Nucleus accumbens (tissue), 56 donors: ENCODE measurements around the gene LY86.

Source experiments
- DNase-seq, 56 donors: peaks; one replicate each; lab custom pipeline; 2025; lab: John Stamatoyannopoulos, UW

The LY86 gene

GRCh38 chr6:6616656-6617055 is 28.1 kb downstream of the LY86 start:
- DNase-seq: no peak

GRCh38 chr6:6619021-6619794 is 30.7 kb downstream of the LY86 start:
- no peak for DNase-seq

- DNase-seq: no peak
Measured at GRCh38 chr6:6620766-6621425, 32.4 kb downstream of the LY86 start.

- DNase-seq: no peak
Measured at GRCh38 chr6:6622501-6622900, 34.0 kb downstream of the LY86 start.

- DNase-seq: no peak
Measured at GRCh38 chr6:6623553-6623952, 35.0 kb downstream of the LY86 start.

- no peak for DNase-seq
Measured at GRCh38 chr6:6624269-6624990, 35.9 kb downstream of the LY86 start.

GRCh38 chr6:6626187-6626586 is 37.7 kb downstream of the LY86 start:
- DNase-seq: no peak

GRCh38 chr6:6629402-6629801 is 40.9 kb downstream of the LY86 start:
- DNase-seq: no peak

- DNase-seq: no peak
Measured at GRCh38 chr6:6631053-6631452, 42.5 kb downstream of the LY86 start.

GRCh38 chr6:6631534-6632276 is 43.2 kb downstream of the LY86 start:
- no peak for DNase-seq

GRCh38 chr6:6633898-6634734 is 45.6 kb downstream of the LY86 start:
- no peak for DNase-seq

GRCh38 chr6:6634735-6635075 is 46.2 kb downstream of the LY86 start:
- no peak for DNase-seq

GRCh38 chr6:6635291-6635690 is 46.8 kb downstream of the LY86 start:
- no peak for DNase-seq

GRCh38 chr6:6635869-6636268 is 47.3 kb downstream of the LY86 start:
- no peak for DNase-seq

- DNase-seq: no peak
Measured at GRCh38 chr6:6639572-6639971, 51.1 kb downstream of the LY86 start.

GRCh38 chr6:6640926-6641325 is 52.4 kb downstream of the LY86 start:
- DNase-seq: no peak

- DNase-seq: no peak
Measured at GRCh38 chr6:6643398-6643797, 54.9 kb downstream of the LY86 start.

- DNase-seq: no peak
Measured at GRCh38 chr6:6645261-6645917, 56.9 kb downstream of the LY86 start.

- DNase-seq: no peak
Measured at GRCh38 chr6:6646384-6646783, 57.9 kb downstream of the LY86 start.

GRCh38 chr6:6646859-6647258 is 58.3 kb downstream of the LY86 start:
- DNase-seq: no peak
